GM18517 (cell line): ENCODE results near the gene EXOC4.
"Not testable (repeated sequence)": the region's sequence is repeated elsewhere in the genome, so short reads cannot be mapped to it uniquely, and the experiment has no call there.

Experiments
- ATAC-seq: cut with Tn5 transposase; IDR thresholded peaks from one replicate; pipeline ENCODE4 v1.9.1; 2021; ENCODE audit warnings: mild to moderate bottlenecking, moderate library complexity; ENCODE audit not compliant: unreplicated experiment

Gene EXOC4

DNA sequence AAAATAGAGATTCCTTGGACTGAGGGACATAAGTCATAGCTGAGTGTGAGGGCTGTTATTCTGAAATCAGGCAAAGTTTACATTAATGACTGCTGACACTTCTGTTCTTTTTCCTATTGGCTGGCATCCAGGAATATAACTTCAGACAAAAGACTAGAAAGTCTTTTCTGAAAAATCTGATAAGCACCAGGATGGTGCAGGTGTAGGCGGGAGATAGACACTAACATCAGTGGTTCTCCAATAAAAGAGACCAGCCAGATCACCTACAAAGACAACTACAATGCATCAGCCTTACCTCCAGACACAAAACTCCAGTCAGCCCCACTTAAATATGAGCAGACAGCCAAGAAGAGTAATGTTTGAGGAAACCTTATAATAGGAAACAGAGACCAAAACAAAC lies 705.9 kb downstream of the EXOC4 start:
- ATAC-seq, result no peak

DNA sequence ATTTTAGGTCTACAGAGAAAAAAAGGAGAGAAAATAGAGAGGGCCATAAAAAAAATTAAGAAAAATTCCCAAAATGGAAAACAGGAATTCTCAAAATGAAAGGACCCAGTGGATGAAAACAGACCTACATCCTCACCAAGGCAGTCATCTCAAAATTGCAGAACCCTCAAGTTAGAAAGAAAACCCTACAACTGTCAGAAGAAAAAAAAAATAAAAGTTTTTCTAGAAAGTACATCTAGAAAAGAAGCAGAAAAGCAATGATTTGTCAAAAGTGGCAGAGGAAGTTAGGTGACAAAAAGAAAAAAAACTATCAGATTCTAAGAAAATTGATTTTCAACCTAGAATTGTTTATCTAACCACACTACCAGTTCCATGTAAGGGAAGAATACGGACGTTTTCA lies 706.6 kb downstream of the EXOC4 start:
- ATAC-seq, result no peak

DNA sequence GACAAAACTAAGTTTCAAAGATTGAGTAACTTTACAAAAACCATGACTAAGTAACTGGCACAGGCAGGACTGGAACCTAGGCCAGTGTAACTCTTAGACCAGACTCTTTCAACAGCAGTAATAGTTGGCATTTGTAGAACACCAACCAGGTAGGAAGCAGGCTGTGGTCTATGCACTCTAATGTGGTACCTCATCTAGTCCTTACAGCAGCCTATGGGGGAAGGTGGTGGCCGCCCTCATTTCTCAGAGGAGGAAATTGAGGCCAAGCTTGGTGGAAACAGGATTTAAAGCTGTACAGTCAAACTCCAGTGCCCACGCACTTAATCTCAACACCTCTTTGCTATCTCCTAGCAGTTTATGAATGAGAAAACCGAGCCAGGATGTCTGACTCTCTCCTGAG lies 708.8 kb downstream of the EXOC4 start:
- ATAC-seq, result no peak

DNA sequence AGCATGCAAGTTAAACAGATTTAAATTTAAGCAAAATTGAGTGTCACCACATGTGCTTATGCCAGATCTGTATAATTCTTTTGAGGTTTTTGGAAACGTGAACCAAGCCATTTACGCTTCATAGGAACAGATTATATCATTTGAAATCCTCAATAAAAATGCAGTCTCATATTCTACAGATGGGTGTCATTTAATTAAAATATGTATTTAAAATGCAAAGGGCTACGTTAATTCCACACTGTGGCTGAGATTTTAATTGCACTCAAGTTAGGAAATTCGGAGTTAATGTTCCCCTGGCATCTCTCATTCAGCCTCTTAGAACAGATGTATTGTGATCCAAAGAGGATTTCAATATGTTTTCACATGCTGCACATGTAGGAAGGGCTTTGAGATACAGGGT lies 709.8 kb downstream of the EXOC4 start:
- no peak for ATAC-seq

DNA sequence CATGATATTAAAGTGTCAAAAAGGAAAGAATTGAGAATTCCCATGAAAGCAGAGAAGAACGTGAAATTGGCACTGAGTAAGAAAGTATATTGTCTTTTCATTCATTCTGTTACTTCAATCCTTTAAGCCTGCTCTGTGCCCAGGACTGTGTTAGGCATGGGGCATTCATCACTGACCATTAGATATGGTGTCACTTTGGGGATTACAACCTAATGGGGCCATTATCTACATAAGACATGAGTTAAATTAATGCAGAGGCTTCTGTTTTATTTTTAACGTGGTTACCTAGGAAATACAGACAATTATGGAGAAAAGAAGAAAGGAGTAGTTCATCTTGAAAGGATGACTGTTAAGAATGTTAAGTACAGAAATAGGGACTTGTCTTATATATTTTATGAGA lies 710.8 kb downstream of the EXOC4 start:
- no peak for ATAC-seq

DNA sequence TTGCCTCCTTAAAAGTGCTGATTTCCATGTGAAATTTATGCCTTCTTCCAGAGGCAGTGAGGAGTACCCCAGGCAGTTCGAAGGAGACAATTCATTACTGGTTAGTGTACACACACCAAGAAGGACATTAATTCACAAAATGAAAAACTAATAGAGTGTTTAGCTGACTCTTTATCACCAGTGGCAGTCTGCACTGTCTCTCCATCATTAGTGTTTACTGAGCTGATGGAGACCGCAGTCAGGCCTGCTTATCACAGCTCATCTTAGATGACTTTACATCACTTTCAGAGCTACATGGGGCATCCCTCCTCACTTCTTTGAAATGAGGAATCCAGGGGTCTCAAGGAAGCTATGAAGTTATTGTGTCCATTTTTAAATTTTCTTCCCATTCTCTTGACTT lies 718.7 kb downstream of the EXOC4 start:
- ATAC-seq, result no peak

DNA sequence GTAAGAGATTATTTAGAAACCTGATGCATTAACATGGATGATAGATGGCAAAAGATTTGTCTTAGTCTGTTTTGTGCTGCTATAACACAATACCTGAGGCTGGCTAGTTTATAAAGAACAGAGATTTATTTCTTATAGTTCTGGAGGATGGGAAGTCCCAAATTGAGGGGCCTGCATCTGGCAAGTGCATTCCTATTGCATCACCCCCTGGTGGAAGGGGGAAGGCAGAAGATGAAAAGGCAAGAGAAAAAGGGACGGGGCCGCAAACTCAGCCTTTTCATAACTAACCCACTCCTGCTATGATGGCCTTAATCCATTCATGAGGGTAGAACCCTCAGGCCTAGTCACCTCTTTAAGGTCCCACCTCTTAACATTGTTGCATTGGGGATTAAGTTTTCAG lies 720.8 kb downstream of the EXOC4 start:
- ATAC-seq, result no peak

DNA sequence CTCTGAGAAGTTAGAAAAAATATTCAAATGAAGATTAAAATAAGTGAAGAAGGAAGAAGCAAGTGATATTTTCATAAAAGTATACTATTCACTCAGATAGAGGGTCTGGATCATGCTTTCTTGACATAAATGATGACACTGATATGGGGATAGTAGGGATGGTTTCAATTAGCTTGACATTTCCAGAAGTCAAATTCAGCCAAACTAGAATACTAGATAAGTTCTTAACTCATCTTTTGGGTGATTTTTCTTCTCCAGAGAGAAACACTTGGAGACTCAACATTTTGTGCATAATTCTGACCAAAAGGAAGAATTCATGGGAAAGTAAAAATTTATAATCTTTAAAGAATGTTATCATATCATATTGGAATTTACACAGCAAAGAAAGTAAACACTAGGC lies 722.3 kb downstream of the EXOC4 start:
- no peak for ATAC-seq

DNA sequence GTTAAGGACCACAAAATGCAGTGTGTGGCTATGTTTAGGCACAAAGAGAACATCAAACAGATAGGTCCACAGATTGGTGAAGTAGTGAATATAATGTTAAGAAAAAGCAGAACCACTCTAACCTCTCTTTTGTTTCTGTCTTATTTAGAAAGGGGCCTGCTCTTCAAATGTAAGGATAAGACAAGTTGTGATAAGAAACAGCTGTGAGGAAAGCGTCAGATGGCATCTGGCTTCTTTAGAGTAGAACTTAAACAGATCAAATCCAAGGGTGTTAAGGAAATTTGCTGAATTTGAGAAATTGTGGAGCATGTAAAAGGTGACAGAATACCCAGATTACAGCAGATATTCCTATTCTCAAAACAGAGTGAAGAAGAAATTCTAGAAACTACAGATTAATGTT lies 723.3 kb downstream of the EXOC4 start:
- no peak for ATAC-seq

DNA sequence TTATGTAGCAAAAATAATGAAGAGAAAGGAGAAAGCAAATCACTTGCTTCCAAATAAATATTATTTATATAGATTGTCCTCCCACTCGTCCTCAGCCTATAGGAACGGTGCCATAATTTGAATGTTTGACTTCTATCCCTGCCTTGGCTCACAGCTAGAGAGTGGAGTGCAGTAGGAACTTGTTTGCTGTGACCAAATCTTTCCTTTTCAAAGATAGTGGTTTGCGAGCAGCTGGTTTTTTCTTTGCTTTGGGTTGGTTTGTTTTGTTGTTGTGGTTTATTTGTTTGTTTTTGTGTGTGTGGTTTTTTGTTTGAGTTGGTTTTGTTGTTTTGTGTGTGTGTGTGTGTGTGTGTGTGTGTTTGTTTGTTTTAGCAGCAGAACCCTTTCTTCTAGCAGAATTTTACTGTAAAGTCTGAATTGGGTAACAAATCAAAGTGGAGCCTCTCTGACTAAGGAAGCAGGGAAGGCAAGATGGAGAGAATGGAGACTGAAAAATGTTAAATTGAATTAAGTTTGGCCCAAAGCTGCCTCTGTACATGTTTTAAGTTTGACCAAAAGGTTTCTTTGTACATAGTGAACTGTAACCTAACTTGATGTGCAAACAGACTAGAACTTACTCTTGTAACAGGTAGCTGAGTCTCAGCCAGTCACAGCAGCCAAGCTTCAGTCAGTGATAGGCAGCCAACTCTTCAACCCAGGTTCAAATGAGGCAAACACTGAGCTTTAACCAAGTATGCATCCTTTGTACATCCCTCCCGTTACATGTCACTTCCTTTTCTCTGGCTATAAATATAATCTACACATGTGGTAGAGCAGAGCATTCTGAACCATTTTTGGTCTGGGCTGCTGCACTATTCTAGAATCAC lies 724.8 kb downstream of the EXOC4 start:
- no peak for ATAC-seq

DNA sequence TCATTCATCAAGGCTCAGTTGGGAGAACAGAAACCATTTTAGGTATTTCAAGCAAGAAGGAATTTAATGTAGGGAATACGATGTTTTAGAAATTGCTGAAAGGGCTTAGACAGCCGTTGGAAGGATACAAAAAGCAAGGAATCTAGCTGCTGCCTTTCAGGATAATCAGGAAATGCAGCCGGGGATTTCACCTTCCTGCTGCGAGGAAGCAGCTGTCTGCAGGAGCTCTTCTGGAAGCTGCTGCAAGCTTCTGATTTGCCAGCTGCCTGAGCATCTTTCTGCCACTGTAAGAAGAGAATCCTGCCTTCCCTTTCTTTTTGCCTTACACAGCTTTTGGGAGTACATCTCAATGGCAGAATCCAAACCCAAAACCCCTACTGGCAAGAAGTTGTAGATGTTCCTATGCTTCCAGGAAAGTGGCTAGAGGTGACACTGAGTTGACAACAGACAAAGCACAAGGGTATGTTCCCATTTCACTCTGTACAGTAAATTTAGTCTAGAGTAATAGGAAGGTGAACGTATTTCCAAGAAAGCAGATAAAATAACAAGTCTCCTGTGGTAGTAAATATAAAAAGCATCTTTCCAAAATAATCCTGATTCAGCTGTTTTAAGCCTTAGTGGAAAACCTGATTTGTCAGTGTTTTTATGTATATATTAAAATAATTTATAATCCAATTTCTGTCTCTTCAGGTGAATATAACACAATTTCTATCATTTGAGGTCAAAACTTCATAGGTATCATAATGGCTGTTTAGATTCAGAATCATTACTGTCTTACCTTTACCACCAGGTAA lies 725.8 kb downstream of the EXOC4 start:
- ATAC-seq, result no peak

DNA sequence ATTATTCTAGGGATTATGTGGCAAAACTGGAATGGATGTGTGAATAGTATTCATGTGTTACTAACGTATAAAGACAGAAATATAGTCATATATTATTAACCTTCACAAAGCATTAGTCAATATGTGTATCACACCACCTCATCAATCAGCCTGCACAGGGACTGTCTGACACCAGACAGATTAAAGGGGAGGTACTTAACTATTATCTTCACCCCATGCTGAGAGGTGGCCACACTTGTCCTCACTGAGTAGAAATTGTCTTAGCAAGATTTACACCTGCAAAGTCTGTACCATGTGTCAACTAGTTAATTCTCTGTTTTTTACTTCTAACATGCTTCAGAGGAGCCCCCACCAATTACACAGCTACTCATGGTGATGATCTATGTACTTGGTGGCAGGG lies 727.9 kb downstream of the EXOC4 start:
- ATAC-seq, result no peak

DNA sequence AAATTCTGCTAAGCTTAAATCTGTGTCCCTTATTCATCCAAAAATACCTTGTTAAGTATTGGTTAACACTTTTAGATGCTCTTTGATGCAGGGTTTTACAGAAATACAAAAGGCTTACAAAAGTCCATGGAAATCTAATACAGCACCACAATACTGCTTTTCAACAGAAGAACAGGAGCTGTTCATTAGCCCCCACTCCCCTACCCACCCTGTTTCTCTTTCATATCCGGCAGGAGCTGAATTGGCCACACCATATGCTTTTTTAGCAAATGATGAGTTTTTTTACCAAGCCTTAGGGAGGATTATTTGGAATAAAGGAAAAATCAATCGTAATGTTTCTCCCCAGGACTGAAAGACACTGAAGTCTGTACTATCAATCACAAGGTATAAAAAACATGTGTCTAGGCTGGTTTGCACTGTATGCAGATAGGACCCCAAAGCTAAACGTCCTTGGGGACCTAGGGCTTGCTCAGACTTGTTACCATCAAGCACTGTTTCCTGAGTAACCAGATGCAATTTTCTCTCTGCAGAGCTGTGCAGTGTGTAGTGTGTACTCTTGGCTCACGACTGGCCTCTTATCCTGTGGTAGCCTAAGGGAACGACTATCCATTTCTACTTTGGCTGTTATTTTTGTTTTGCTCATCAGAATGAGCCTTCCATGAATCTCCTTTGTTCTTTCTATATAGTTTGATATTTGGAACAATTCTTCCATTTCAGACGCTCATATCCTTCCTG lies 731.0 kb downstream of the EXOC4 start:
- ATAC-seq, result no peak

DNA sequence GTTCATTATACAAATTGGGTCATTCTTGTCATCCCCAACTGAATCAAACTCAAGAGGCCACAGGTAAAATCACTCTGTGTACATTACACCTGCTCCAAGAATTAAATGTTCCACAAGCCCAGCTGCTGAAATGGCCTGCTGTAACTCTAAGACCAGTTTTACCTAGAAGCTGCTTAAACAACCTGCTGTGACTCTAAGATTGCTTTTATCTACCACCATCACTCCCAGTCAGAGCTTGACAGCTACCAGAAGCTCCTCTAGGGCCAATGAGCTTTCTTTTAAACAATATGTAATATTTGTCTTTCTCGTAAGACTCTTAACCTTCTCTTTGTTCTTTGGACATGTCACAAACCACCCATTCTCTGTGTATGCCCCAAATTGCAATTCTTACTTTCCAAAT lies 732.4 kb downstream of the EXOC4 start:
- ATAC-seq, result no peak

DNA sequence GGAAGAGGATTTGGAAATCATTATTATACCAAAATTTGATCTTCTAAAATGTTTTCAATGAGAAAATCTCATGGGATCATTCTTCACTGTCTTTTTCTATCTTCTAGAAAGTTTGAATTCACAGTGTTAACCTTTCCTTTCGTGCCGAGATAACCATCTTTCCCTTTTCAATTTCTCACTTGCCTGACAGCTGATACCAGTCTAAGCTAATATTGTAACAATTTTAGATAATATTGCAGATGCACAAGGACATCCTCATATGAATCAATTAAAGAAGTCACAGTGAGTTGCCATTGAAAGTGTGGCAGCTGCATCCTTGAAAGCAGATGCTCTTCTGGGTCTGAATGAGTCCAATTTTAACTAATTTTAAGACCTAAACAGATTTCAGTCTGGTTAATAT lies 734.7 kb downstream of the EXOC4 start:
- no peak for ATAC-seq

DNA sequence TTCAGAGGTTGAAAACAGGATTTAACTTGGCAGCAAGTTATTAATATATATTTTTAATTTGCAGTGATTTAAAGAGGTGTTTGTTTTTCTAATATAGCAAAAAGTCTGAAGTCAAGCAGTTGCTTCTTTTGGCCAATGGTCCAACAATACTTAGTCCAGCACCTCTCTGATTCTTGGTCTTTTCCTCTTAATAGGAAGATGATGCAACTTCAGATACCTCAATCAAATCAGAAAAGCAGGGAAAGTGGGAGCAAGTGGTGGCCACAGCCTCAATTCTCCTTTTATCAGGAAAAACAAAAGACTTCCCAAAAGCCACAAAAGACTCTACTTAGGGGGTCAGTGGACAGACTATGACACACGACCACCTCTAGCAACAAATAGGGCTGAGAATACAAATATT lies 740.7 kb downstream of the EXOC4 start:
- ATAC-seq, result no peak

DNA sequence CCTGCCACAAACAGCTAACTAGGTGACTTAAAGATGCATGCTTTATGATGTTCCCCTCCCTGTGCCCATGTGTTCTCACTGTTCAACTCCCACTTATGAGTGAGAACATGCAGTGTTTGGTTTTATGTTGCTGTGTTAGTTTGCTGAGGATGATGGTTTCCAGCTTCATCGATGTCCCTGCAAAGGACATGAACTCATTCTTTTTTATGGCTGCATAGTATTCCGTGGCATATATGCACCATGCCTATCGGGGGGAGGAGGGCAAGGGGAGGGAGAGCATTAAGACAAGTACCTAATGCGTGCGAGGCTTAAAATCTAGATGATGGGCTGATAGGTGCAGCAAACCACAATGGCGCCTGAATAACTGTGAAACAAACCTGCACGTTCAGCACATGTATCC lies 741.2 kb downstream of the EXOC4 start:
- not testable (repeated sequence) for ATAC-seq

DNA sequence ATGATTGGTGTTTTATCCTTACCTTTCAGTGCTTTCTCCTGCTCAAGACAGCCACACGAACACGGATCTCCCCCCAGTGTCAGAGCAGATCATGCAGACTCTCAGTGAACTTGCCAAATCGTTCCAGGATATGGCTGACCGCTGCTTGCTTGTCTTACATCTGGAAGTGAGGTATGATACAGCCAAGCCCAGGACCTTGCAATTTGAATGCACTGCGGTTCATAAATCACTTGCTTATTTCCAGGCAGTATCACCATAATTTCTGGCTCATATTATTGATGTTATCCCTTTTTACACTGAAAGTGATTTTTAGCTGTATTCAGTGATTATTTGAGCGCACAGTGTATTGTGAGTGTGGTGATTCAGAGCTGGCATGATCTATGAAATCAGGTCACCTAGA lies 744.6 kb downstream of the EXOC4 start:
- ATAC-seq, result no peak

DNA sequence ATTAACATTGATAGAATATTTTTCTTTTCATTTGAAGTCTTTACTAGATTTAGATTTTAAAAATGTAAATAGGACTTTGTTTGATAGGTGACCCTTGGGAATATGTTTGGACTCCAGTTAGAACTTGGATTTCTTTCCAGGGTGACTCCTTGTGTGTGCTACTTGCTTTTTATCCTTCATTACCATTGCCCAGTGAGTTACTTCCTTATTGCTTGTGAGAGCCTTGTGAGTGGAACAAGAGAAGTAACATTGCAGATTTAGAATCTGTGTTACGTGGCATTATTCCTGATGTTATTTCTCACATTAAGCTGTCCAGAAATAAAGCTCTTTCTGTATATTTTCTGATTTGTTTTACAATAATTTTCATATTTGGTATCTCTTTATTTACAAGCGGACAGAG lies 746.3 kb downstream of the EXOC4 start:
- no peak for ATAC-seq

DNA sequence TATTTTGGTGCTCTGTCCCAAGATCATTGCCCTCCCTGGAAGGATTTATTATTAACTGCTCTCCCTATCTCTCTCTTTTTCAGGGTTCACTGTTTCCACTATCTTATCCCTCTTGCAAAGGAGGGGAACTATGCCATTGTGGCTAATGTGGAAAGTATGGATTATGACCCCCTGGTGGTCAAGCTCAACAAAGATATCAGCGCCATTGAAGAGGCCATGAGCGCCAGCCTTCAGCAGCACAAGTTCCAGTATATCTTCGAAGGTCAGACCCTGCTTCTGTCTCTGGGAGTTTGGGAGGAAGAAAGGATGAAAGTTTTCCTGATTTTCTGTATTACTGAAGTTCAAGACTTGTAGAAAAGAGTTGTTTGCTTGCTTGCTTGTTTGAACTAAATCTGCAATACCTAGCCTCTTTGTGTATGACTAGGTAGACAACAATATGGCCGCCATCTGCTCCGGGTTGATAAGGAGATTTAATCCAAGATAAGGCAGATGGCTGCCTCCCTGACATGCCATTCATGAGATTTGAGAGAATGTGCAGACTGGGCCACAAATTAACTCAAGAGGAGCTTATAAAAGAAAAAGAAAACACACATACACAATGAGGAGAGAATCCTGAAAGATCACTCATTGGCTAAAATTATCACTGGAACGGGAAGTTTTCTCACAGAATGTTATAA lies 752.1 kb downstream of the EXOC4 start:
- ATAC-seq, result no peak
